GM12878 (cell line): ENCODE measurements around the gene SF3A1. TPM values are rescaled to one million over a fixed set of nuclear protein-coding genes. Genes with fewer than 3 reads are reported as not detected.

ENCODE experiments used
- ASH2L ChIP-seq: fragments of 300-600, 200-600 bp; sonication (generic); IDR thresholded peaks from 2 replicates; pipeline ENCODE4 v1.6.1; 2017; ENCODE audit warnings: low read depth, mild to moderate bottlenecking, borderline replicate concordance
- BCL11A ChIP-seq: IDR thresholded peaks from 2 replicates; pipeline ENCODE4 v1.6.1; 2011; ENCODE audit warnings: low read depth, low read length
- BCL3 ChIP-seq: IDR thresholded peaks from 2 replicates; pipeline ENCODE4 v1.6.1; 2011; ENCODE audit warnings: borderline replicate concordance, low read depth, mild to moderate bottlenecking, moderate library complexity, low read length; ENCODE audit not compliant: insufficient read depth, poor library complexity, severe bottlenecking
- CBX3 ChIP-seq: fragments of 200-600 bp; sonication (generic); IDR thresholded peaks from 2 replicates; pipeline ENCODE4 v1.6.1; 2016; ENCODE audit warnings: low read depth, borderline replicate concordance
- E2F4 ChIP-seq: IDR thresholded peaks from 2 replicates; pipeline ENCODE4 v1.6.1; 2012; ENCODE audit warnings: low read depth, low read length, improper control_type of control experiment
- EP300 ChIP-seq, 2 experiments: fragments of 150-350 bp in 1 of 2; IDR thresholded peaks; 2 replicates each; pipeline ENCODE4 v1.6.1; 2011 to 2012; ENCODE audit warnings: low read depth in 2 of 2, low read length in 2 of 2, borderline replicate concordance in 1 of 2, improper control_type of control experiment in 1 of 2, inconsistent platforms in 1 of 2; ENCODE audit not compliant: control insufficient read depth in 1 of 2
- ETV6 ChIP-seq, 2 experiments: fragments of 450-650 bp in 1 of 2; IDR thresholded peaks in 1 of 2; conservative IDR thresholded peaks in 1 of 2; 2 replicates each; pipeline ENCODE4 v1.6.1; 2014; ENCODE audit warnings: antibody characterized with exemption in 1 of 2, borderline replicate concordance in 1 of 2, low read depth in 1 of 2, mild to moderate bottlenecking in 1 of 2, moderate library complexity in 1 of 2
- GATAD2B ChIP-seq: fragments of 450-650 bp; conservative IDR thresholded peaks from 2 replicates; pipeline ENCODE4 v1.6.1; 2017; ENCODE audit warnings: low read depth, mild to moderate bottlenecking, moderate library complexity
- HDAC2 ChIP-seq: fragments of 200-600 bp; sonication (generic); IDR thresholded peaks from 2 replicates; pipeline ENCODE4 v1.6.1; 2017
- IRF5 ChIP-seq: fragments of 450-650 bp; IDR thresholded peaks from 2 replicates; pipeline ENCODE4 v1.6.1; 2017; ENCODE audit warnings: borderline replicate concordance
- MTA3 ChIP-seq: IDR thresholded peaks from 2 replicates; pipeline ENCODE4 v1.6.1; 2012; ENCODE audit warnings: low read length, inconsistent platforms, borderline replicate concordance
- MXI1 ChIP-seq: fragments of 150-350 bp; IDR thresholded peaks from 2 replicates; pipeline ENCODE4 v1.6.1; 2011; ENCODE audit warnings: low read depth, mild to moderate bottlenecking, inconsistent platforms, low read length, improper control_type of control experiment
- NFXL1 ChIP-seq: fragments of 450-650 bp; IDR thresholded peaks from 2 replicates; pipeline ENCODE4 v1.6.1; 2017; ENCODE audit warnings: antibody characterized with exemption, mild to moderate bottlenecking, borderline replicate concordance
- NR2C1 ChIP-seq: fragments of 450-650 bp; IDR thresholded peaks from 2 replicates; pipeline ENCODE4 v1.6.1; 2017; ENCODE audit warnings: antibody characterized with exemption, mild to moderate bottlenecking, moderate library complexity
- NRF1 ChIP-seq: conservative IDR thresholded peaks from 2 replicates; pipeline ENCODE4 v1.6.1; 2011; ENCODE audit warnings: mild to moderate bottlenecking, low read depth, low read length, improper control_type of control experiment
- RCOR1 ChIP-seq: conservative IDR thresholded peaks from 2 replicates; pipeline ENCODE4 v1.6.1; 2012; ENCODE audit warnings: low read depth, low read length, improper control_type of control experiment
- RELA ChIP-seq: fragments of 450-650 bp; IDR thresholded peaks from 2 replicates; pipeline ENCODE4 v1.8.0; 2014; ENCODE audit warnings: borderline replicate concordance; ENCODE audit not compliant: partially characterized antibody
- RUNX3 ChIP-seq: IDR thresholded peaks from 2 replicates; pipeline ENCODE4 v1.6.1; 2012; ENCODE audit warnings: low read length, inconsistent platforms
- SMARCA5 ChIP-seq: fragments of 450-650 bp; IDR thresholded peaks from 2 replicates; pipeline ENCODE4 v1.6.1; 2017; ENCODE audit warnings: mild to moderate bottlenecking
- SP1 ChIP-seq: IDR thresholded peaks from one replicate; pipeline ENCODE4 v1.6.1; 2011; ENCODE audit warnings: low read depth, low read length
- SREBF1 ChIP-seq: IDR thresholded peaks from 2 replicates; pipeline ENCODE4 v1.6.1; 2012; ENCODE audit warnings: mild to moderate bottlenecking, low read length
- SREBF2 ChIP-seq: IDR thresholded peaks from 2 replicates; pipeline ENCODE4 v1.6.1; 2012; ENCODE audit warnings: mild to moderate bottlenecking, low read length
- TAF1 ChIP-seq: IDR thresholded peaks from 2 replicates; pipeline ENCODE4 v1.6.1; 2011; ENCODE audit warnings: mild to moderate bottlenecking, low read depth, low read length, borderline replicate concordance
- TARDBP ChIP-seq: IDR thresholded peaks from 2 replicates; pipeline ENCODE4 v1.6.1; 2016; ENCODE audit warnings: borderline replicate concordance
- YBX1 ChIP-seq: fragments of 450-650 bp; IDR thresholded peaks from 2 replicates; pipeline ENCODE4 v1.6.1; 2016; ENCODE audit warnings: antibody characterized with exemption
- YY1 ChIP-seq: IDR thresholded peaks from 2 replicates; pipeline ENCODE4 v1.6.1; 2011; ENCODE audit warnings: low read depth, mild to moderate bottlenecking, low read length
- ZNF207 ChIP-seq: fragments of 450-650 bp; IDR thresholded peaks from 2 replicates; pipeline ENCODE4 v1.6.1; 2014; ENCODE audit warnings: antibody characterized with exemption, mild to moderate bottlenecking, borderline replicate concordance
- ZNF384 ChIP-seq: IDR thresholded peaks from 2 replicates; pipeline ENCODE4 v1.6.1; 2012; ENCODE audit warnings: low read depth, mild to moderate bottlenecking, low read length, improper control_type of control experiment, borderline replicate concordance
- ZNF622 ChIP-seq: fragments of 450-650 bp; IDR thresholded peaks from 2 replicates; pipeline ENCODE4 v1.6.1; 2017; ENCODE audit warnings: mild to moderate bottlenecking, inconsistent platforms
- polyA plus RNA-seq, 11 experiments: library from polyadenylated mRNA; depleted of rRNA in 4 of 11; unstranded in 6 of 11; stranded (reverse) in 5 of 11; fragments of >200 nt; fragmentation: Nextera tagmentation in 4 of 11; fragmentation: Illumina TruSeq in 1 of 11; extraction: Ambion mirVana in 4 of 11; extraction: Trizol in 1 of 11; gene quantifications; 1 replicate in 1 of 11; 2 replicates in 10 of 11; pipeline versions ENCODE4 v1.2.1 to v1.2.3, GENCODE V29; 2011 to 2016; ENCODE audit warnings: inconsistent platforms in 2 of 11, missing spikeins in 2 of 11, low read depth in 1 of 11
- total RNA-seq, 4 experiments: library from RNA; depleted of rRNA in 3 of 4; stranded (reverse); fragments of >200 nt in 3 of 4; fragmentation: Illumina TruSeq in 1 of 4; extraction: Trizol in 1 of 4; gene quantifications; 2 replicates each; pipeline versions ENCODE4 v1.2.1 to v1.2.3, GENCODE V29; 2013 to 2021

Gene SF3A1
- total and polyA plus RNA-seq, 10 of the 15 experiments (the other 5 are each of a cell fraction or from before 2014, with no cell fraction given) = 10.4 to 239 (median 46.0) TPM

- TF ChIP-seq GATAD2B (peak; percentile 56; the same call in 1 of the 2 replicates), E2F4 (no peak), YBX1 (no peak), NRF1 (no peak), RELA (no peak), ZNF384 (no peak), ZNF207 (0 out of 2 replicates have a peak, but pooled peaks have one; percentile 35), BCL11A (no peak), IRF5 (no peak), MXI1 (peak; percentile 66), BCL3 (peak; percentile 68), ZNF622 (no peak), SREBF1 (no peak), NFXL1 (no peak), SP1 (peak; percentile 72), NR2C1 (no peak), EP300 (IDR thresholded peaks at IDR 0.05; ENCODE audit: borderline replicate concordance in 1 of 2, control insufficient read depth in 1 of 2, low read depth in 2 of 2, low read length in 2 of 2) (no peak), YY1 (peak; percentile 10; the same call in 1 of the 2 replicates), ETV6 (conservative IDR thresholded peaks at IDR 0.05 in 1 of 2, IDR thresholded peaks at IDR 0.05 in 1 of 2; ENCODE audit: borderline replicate concordance in 1 of 2, low read depth in 1 of 2) (no peak), CBX3 (no peak), SREBF2 (no peak), TAF1 (no peak), SMARCA5 (peak; percentile 61; the same call in 1 of the 2 replicates), HDAC2 (no peak), RUNX3 (no peak; the same call in 1 of the 2 replicates), TARDBP (no peak), RCOR1 (no peak), MTA3 (peak; percentile 4; the same call in 1 of the 2 replicates), ASH2L (no peak)
Measured at GRCh38 chr22:30289141-30289979, 67.3 kb downstream of the SF3A1 start, which contains the start of gene CASTOR1 (continued).
